Measurements from ENCODE around the gene STAM2.
A peak's percentile ranks its signal among the peaks of the same experiment; 100 is the strongest.
"Not testable (repeated sequence)": the region's sequence is repeated elsewhere in the genome, so short reads cannot be mapped to it uniquely, and the experiment has no call there.

Gene STAM2

DNA sequence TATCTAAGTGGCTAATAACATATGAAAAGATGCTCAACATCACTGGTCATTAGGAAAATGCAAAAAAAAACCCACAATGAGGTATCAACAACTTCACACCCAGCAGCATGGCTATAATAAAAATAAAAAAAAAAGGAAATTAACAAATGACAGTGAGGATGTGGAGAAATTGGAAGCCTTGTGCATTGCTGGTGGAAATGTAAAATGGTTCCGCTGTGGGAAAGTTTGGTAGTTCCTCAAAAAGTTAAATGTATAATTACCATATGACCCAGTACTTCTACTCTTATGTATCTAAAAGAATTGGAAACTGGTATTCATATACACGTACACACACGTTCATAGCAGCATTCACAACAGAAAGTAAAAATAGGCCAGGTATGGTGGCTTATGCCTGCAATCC lies 61.2 kb downstream of the STAM2 start:
- DNase-seq: no peak

DNA sequence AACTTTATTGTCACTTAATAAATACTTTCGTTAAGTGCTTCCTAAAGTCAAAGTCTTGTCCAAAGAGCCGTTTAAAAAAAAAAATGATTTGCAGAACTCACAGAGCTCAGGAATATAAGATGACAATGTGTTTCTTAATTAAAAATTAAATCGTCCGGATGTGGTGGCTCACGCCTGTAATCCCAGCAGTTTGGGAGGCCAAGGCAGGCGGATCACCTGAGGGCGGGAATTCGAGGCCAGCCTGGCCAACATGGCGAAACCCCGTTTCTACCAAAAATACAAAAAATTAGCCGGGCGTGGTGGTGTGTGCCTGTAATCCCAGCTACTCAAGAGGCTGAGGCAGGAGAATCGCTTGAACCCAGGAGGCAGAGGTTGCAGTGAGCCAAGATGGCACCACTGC lies 68.4 kb downstream of the STAM2 start:
- DNase-seq: not testable (repeated sequence)

- no peak for DNase-seq
Measured at GRCh38 chr2:152106464-152106863, 69.1 kb downstream of the STAM2 start.

- no peak for DNase-seq
Measured at GRCh38 chr2:152103271-152103670, 72.3 kb downstream of the STAM2 start.

GRCh38 chr2:152100961-152101360 lies 74.6 kb downstream of the STAM2 start:
- no peak for DNase-seq

GRCh38 chr2:152099367-152100050 lies 76.1 kb downstream of the STAM2 start:
- DNase-seq: no peak

DNA sequence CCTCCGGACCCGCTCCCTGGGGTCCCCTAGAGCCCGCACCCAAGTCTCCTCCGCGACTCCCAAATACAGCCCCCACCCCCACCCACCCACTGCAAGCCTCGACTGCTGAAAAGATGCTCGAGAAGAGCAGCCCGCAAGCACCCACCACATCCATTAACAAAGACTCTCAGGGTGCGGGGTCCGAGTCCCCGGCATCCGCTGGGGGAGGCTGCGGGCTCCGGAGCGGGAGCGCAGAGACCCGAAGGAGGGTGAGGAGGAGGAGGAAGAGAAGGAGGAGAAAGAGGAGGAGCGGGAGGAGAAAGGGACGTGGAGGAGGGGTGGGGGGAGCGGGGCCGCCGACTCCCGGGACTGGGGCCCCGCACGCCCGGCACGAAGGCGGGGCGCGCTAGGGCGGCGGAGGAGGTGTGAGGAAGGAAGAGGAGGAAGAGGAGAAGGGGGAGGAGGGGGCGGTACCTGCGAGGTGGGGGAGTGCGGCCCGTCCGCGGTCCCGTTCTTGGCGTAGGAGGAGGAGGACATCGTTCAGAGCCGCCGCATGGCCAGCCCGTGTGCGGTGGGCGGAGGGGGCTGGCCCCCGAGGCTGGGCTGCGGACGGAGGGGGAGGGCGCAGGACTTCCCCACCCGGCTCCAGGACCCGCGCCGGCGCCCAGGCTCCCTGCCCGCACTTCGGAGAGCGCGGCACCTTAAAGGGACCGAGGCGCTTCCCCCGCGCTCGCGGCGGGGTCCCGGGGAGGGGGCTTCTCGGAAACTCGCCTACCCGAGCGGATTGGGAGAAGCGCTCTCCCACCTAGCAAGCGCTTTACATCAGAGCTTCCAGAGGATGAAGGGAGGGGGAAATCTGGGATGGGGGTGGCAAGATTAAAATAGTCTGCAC lies 76.8 kb downstream of the STAM2 start, which contains the start of gene CACNB4:
Gene CACNB4 (minus strand): TSS at position 549 of the 871 bp plus-strand sequence.
- peak; percentile 68 for DNase-seq

- peak; percentile 76 for DNase-seq
Measured at GRCh38 chr2:152097801-152098495, 77.6 kb downstream of the STAM2 start.

DNA sequence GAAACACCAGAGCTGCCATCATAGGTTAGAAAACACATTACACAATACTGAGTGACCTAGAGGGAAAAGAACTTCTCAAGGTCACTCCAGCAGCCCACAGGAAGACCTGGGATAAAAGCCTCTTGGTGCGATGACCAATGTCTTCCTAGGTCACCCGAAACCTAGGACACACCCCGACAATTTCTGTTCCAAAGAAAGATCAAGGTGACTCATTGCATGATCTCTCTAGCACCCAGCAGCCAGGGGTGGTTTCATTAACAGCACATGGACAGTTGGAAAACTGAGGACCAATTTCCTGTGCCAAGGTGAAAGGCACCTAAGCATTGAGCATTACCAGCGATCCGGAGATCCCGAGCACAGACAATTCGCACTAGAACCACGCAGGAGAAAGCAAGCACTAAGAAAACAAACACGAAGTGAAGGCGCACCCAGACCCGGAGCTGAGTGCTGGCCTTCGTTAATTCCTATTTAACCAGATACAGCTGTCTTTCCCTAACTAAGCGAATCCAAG lies 78.2 kb downstream of the STAM2 start:
- peak; percentile 55 for DNase-seq

- DNase-seq: no peak
Measured at GRCh38 chr2:152095146-152095545, 80.4 kb downstream of the STAM2 start.

GRCh38 chr2:152094014-152094413 lies 81.5 kb downstream of the STAM2 start:
- no peak for DNase-seq

DNA sequence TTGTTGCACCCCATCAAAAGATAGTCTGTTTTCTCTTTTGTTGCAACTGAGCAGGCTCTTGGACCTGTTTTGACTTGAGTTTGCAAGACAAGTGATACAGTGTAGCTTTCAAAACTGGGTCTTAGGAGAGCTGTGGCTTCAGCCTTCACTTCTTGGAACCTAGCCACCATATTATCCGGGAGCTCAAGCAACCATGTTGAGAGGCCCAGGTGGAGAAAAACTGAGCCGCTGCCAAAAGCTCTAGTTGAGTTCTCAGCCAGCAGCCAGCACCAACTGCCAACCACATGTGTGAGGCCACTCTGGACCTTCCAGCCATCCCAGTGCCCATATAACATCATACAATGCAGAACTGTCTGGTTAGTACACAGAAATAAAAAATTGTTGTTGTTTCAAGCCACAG lies 82.1 kb downstream of the STAM2 start:
- DNase-seq: no peak

DNA sequence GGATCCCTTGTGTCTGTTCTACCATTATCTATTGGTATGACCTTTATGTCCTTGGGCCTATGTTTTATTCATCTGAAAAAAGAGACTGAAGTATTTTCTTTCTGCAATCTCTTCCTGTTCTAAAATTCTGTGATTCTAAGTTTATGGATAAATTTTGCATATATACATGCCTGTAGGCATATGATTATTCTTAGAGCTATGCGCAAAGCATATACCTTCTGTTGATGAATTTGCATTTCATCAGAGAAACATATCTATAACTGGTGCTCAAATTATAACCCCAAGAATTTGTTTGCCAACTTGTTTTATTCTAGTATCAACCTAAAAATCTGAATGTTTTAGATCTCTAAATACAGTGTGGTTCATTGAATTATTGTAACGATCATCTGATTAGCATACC lies 83.5 kb downstream of the STAM2 start:
- no peak for DNase-seq

DNA sequence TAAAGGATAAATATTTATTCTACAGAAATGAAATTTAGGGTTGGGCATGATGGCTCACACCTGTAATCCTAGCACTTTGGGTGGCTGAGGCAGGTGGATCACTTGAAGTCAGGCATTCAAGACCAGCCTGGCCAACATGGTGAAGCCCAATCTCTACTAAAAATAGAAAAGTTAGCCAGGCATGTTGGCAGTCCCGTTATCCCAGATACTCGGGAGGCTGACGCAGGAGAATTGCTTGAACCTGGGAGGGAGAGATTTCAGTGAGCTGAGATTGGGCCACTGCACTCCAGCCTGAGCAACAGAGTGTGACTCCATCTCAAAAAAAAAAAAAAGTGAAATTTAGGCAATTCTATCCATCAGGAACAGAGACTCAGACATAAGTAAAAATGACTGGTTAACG lies 84.8 kb downstream of the STAM2 start:
- not testable (repeated sequence) for DNase-seq

DNA sequence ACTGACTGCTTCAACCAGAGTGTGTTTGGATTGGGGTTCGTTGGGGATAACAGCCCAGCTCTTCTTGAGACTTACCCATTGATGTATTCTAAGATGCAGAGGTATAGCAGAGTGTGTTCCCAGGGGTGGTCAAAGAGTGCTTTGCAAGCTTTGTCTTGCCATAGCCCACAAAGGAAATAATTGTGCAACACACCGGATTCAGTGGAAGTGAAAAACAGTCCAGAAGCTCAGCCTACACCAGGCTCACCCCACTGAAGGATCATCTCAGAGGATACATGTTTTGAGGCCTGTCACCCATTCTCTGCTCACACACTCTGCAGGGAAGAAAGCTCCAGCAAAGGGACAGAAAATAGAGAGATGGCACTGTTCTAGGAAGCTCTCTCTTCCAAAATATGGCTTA lies 86.3 kb downstream of the STAM2 start:
- no peak for DNase-seq

GRCh38 chr2:152088006-152088405 lies 87.6 kb downstream of the STAM2 start:
- DNase-seq: no peak

DNA sequence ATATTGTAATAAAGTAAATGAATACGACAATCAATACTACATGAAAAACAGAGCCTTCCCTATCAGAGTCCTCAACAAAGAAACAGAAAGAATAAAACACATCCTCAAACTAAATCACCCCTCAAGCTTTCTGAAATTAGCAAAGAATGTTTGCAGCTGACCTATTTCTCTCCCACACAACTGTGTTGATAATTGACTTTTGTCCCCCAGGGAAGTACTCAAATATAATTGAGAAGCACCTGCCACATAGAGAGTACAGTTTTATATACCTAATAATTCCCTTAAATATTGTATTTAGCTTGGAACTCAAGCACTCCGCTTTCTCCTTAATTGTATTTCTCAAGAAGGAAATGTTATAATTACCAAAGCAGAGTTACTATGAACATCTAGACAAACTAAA lies 89.3 kb downstream of the STAM2 start:
- DNase-seq: no peak

DNA sequence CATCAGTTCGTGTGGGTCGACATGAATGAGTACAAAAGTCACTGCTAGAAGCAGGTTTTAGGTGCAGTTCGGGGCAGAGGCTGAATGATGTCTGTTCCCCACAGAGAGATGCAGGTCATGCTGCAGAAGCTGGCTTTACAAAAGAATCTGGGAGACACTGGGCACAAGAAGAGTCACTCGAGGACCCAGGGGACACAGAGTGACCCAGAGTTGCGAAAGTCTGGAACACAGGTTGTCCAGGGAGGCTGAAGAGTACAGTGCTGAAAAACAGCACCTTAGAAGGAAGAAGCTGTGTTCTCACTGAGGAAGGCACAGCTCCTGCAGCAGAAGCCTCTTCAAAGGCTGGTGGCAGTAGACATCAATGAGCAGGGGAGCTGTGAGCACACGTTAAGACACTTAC lies 91.5 kb downstream of the STAM2 start:
- no peak for DNase-seq

GRCh38 chr2:152083202-152083875 lies 92.2 kb downstream of the STAM2 start:
- no peak for DNase-seq

- DNase-seq: no peak
Measured at GRCh38 chr2:152078662-152079061, 96.9 kb downstream of the STAM2 start.

DNA sequence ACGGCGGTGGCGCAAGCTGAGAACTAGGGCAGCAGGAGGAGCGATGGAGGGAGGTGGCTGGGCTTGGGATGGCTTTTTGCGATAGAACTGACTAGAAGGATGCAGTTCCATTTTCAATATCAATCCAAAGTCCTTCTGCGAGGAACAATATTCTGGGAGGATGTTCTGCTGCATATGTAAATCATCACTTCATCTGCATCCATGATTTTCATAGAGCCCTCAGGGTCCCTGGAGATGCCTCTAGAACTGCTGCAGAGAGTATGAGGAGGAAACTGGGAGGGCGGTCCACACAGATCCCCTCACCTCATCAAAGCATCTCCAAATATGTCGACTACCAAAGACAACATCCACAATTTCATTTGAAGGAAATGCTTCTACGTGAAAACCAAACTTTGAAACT lies 97.5 kb downstream of the STAM2 start:
- DNase-seq: no peak

- no peak for DNase-seq
Measured at GRCh38 chr2:152075461-152076050, 100.0 kb downstream of the STAM2 start.

Measured in right kidney (tissue), 1 donor.